GM19372 (cell line): ENCODE data around the gene SLC25A19.

ENCODE experiments used
- ATAC-seq: cut with Tn5 transposase; IDR thresholded peaks from one replicate; pipeline ENCODE4 v1.9.1; 2021; ENCODE audit warnings: mild to moderate bottlenecking, low read depth, moderate library complexity; ENCODE audit not compliant: unreplicated experiment

Gene SLC25A19

GRCh38 chr17:75244133-75244866, 44.9 kb downstream of the SLC25A19 start:
- no peak for ATAC-seq

- no peak for ATAC-seq
Measured at GRCh38 chr17:75242461-75243042, 46.7 kb downstream of the SLC25A19 start.

GRCh38 chr17:75241996-75242460, 47.2 kb downstream of the SLC25A19 start:
- ATAC-seq: no peak

GRCh38 chr17:75241502-75241901, 47.7 kb downstream of the SLC25A19 start:
- ATAC-seq: no peak

- ATAC-seq: no peak
Measured at GRCh38 chr17:75241143-75241430, 48.1 kb downstream of the SLC25A19 start.

- ATAC-seq: no peak
Measured at GRCh38 chr17:75240394-75241142, 48.7 kb downstream of the SLC25A19 start.

GRCh38 chr17:75239778-75240393, 49.3 kb downstream of the SLC25A19 start:
- ATAC-seq: no peak

- no peak for ATAC-seq
Measured at GRCh38 chr17:75239214-75239613, 50.0 kb downstream of the SLC25A19 start.

- no peak for ATAC-seq
Measured at GRCh38 chr17:75238684-75239191, 50.5 kb downstream of the SLC25A19 start.

GRCh38 chr17:75238020-75238580, 51.1 kb downstream of the SLC25A19 start:
- no peak for ATAC-seq

- ATAC-seq: no peak
Measured at GRCh38 chr17:75237100-75238014, 51.9 kb downstream of the SLC25A19 start.

- ATAC-seq: no peak
Measured at GRCh38 chr17:75232786-75233185, 56.4 kb downstream of the SLC25A19 start.

GRCh38 chr17:75231741-75232464, 57.3 kb downstream of the SLC25A19 start:
- ATAC-seq: no peak

- no peak for ATAC-seq
Measured at GRCh38 chr17:75231071-75231470, 58.2 kb downstream of the SLC25A19 start.

GRCh38 chr17:75228847-75229246, 60.4 kb downstream of the SLC25A19 start:
- ATAC-seq: no peak

GRCh38 chr17:75228305-75228704, 60.9 kb downstream of the SLC25A19 start:
- no peak for ATAC-seq

GRCh38 chr17:75227729-75228128, 61.5 kb downstream of the SLC25A19 start:
- no peak for ATAC-seq

- ATAC-seq: no peak
Measured at GRCh38 chr17:75225016-75225415, 64.2 kb downstream of the SLC25A19 start.
